Fibroblast of skin of left quadriceps (primary cell): ENCODE measurements around the gene LIPN.

ENCODE experiments used
- DNase-seq, 2 experiments: peaks; one replicate each; pipeline ENCODE4 v3.0.0-alpha.2; 2013; ENCODE audit warnings: low read depth in 2 of 2

LIPN gene

GRCh38 chr10:88783724-88784123 is 23.9 kb downstream of the LIPN start:
- no peak for DNase-seq

- DNase-seq, result no peak
These were observed 26.4 kb downstream of the LIPN start for GRCh38 chr10:88786032-88786770.

GRCh38 chr10:88787463-88787862 is 27.6 kb downstream of the LIPN start:
- no peak for DNase-seq

DNA sequence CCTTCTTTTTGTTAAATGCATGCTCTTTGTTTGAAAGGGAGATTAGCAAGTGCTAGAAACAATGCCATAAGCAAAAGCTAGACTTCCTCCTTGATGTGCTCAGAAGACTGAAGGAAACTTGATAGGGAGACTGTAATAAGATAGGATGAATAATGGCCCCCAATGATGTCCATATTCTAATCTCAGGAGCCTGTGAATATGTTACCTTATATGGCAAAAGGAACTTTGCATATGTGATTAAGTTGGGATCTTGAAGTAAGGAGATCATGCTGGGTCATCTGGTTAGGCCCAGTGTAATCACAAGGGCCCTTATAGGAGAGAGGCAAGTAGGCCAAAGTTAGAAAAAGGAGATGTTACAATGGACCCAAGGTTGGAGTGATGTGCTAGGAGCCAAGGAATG is 29.1 kb downstream of the LIPN start:
- no peak for DNase-seq

DNA sequence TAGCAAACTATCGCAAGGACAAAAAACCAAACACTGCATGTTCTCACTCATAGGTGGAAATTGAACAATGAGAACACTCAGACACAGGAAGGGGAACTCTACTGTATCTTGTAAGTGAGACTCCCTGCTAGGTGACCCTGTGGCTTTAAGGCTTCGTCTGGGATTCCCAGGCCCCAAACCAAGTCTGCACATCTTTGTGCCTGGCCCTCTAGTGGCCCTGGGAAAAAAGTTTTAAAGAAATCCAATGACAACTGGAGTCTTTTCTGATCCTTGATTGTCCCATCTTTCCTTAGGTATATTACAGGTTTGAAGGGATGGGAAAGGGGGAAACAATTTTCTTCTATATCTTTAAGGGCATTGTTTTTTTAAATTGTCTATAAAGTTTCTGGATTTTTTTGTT is 32.1 kb downstream of the LIPN start:
- no peak for DNase-seq

DNA sequence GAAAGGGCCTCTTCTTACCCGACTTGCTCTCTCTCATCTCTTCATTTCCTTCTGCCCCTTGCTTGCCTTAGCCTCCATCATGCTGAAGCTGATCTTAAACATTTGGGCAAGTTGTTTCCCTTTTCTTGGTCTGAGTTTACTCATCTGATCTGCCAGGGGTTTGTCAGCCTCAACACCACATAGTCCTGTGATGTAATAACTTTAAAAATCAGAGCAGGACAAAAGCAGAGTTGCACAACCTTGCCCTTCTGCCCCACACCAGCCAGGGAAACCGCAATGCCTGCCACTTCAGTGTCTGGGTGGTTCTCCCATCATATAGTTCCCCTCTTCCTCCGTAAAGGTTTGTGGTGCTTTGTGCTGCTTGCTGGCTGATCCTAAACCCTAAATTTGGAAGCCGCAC is 32.8 kb downstream of the LIPN start:
- no peak for DNase-seq

DNA sequence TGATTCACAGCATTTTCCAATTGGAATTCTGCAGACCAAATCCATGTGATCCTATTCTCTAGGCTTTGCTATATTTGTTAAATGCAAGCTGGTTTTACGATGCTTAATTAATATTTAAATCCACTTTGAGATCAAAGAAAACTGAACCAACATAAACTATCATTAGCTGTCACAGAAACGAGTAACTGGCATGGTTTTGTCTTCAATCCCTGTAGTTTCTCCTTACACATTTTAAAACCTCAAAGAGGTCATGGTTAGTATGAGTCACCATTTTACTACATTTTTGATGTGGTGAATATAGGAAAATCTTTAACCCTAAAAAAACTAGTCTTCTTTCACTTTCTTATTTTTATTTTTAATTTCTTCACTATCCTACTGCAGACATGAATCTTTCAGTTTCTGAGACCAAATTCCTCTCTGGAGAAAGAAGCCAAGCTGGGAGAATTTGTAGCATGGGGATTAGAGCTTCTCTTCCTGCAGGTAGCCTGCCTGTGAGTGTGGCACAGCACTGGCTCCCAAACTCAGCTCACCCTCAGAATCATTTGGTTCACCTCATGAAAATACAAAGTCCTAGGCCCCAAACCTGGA is 34.0 kb downstream of the LIPN start:
- DNase-seq, result peak; percentile 19 to 27

- peak; percentile 36 to 37 for DNase-seq
These were observed 34.9 kb downstream of the LIPN start for GRCh38 chr10:88794731-88795130.

- DNase-seq, result peak; percentile 30 to 36
These were observed 40.6 kb downstream of the LIPN start for GRCh38 chr10:88800152-88801125.

- DNase-seq, result no peak
These were observed 42.9 kb downstream of the LIPN start, which contains the start of gene LIPM for GRCh38 chr10:88802523-88803285. LIPM (plus strand) TSS chr10:88802730; CDS start chr10:88802897, 167 bp downstream.

- no peak for DNase-seq
These were observed 43.8 kb downstream of the LIPN start for GRCh38 chr10:88803641-88804040.

GRCh38 chr10:88804083-88804812 is 44.4 kb downstream of the LIPN start:
- DNase-seq, result no peak

- no peak for DNase-seq
These were observed 45.5 kb downstream of the LIPN start for GRCh38 chr10:88805361-88805760.

DNA sequence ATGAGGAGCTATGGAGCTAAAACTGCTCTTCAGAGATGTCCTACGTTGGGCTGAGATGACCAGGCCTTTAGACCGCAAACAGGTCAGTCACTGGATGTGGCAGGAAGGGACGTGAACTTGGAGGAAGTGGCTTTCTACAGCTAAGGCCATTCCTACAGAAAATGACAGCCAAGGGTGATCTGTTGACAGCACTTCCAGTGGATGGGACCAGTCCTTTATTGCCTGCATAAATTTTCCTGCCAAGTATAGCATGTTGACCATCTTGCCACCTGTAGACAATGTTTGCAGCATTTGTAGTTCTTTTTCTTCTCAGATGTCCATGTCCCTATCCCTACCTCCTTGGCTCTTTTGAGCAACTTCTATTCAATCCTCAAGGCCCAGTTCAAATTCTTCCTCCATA is 46.1 kb downstream of the LIPN start:
- DNase-seq, result no peak

DNA sequence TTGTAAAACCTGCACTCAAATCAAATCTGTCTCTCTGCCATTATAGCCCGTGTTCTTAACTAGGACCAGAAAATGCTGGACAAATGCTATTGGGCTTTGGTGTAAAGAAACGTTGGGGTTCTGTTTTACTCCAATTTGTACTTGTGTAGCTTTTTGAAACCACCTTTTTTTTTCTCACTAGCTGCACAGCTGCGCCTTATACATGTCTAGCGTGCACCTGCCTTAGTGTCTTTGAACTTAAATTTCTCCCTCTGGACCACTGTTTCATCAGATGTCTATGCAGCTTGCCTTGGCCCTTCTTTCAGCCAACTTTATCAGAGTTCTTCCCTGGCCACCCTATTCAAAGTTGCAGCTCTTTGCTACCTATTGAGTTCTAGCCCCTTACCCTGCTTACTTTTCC is 49.8 kb downstream of the LIPN start:
- DNase-seq, result no peak

DNA sequence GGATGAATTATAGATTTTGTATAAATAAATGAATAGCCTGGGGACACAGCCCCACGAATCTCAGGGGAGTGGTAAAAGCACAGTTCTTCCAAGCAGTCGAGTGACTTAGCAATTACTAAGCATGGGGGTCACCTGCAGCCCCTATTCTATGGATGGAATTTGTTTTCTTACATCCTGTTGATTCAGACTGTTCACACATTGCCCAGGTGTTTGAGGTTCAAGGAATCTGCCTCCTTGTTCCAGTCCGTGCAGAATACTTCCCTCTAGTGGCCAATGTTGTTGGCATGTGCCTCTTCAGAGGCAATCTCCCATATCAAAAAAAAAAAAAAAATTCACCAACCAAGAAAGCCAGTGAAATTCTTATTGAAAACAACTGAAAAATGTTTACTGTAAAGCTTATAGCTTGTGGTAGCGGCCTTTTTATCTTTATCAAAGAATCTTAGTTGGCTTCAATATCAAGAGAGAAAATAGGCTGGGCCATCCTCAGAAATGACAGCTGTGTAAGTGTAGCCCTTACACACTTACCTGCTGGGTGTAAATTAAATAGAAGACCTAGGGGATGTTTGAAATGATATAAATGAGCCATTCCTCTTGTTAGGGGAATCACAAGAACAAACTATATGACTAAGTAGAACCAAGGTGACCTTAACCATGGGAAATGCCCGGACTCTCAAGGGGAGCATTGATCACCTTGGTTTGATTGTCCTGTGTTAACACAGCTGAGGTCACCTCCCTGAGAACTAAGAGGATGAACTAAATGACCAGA is 50.6 kb downstream of the LIPN start:
- peak; percentile 29 to 32 for DNase-seq

DNA sequence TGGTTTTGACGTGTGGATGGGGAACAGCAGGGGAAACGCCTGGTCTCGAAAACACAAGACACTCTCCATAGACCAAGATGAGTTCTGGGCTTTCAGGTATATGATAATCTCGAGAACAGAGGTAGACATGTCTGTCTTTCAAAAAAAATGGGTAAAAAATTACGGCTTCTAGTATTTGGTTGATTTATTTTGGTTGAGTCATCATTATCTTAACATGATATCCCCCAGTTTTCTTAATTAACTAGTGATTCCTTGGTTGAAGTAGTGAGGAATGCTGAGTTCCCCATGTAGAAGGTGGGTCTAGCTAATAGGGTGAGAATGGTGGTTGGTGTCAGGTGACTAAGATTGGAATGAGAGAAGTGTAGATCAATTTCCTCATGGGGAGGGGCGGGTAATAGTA is 53.4 kb downstream of the LIPN start:
- DNase-seq, result no peak

- DNase-seq, result peak; percentile 13 to 18
These were observed 59.5 kb downstream of the LIPN start for GRCh38 chr10:88819290-88819689.

DNA sequence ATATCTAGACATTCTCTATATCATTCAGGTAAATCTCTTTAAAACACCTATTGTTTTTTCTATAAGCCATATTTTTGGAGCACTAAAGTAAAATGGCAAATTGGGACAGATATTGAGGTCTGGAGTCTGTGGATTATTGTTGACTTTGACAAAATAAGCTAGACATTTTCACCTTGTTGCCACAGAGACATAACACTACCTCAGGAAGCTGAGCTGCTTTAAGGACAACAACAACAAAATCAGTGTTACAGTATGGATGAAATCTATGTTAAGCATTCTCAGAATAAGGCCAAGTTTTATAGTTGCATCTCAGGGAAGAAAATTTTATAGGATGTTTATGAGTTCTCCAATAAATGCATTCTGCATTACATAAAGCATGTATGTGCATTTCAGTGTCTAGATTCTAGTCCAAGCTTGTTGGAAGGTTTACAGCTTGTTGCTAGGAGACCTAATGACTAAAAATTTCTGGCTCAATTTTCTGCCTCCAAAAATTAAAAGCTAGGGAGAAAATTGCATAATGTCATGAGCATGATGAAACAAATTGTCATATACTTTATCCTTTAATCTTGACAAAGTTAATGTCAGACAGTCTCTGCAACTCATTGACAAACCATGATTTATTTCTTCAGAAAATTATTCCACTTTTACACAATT is 61.1 kb downstream of the LIPN start:
- peak; percentile 72 for DNase-seq

GRCh38 chr10:88826388-88826787 is 66.6 kb downstream of the LIPN start:
- no peak for DNase-seq
